ENCODE measurements around the gene FOXN3.

- no peak for TF ChIP-seq CTCF (IDR thresholded peaks at IDR 0.05)
- no peak for TF ChIP-seq POLR2A (IDR thresholded peaks at IDR 0.05)
Observed at GRCh38 chr14:89455412-89455811, 38.4 kb upstream of the FOXN3 start.
